A673 (cell line): ENCODE data around the gene ZNF592. TPM values are rescaled to one million over a fixed set of nuclear protein-coding genes. Genes with fewer than 3 reads are reported as not detected.

ENCODE experiments used
- BruUV-seq: library from RNA; stranded (reverse); fragments of 400-500 nt; replicated peaks from 2 replicates; lab custom pipeline; 2021; lab: Mats Ljungman, UMichigan
- CTCF ChIA-PET: fragments of 300-600 bp; sonication (Branson Sonifier 250); formaldehyde crosslinking; loops from one replicate; lab custom pipeline; 2022; ENCODE audit warnings: antibody characterized with exemption; lab: Charles Lee
- POLR2A ChIA-PET: fragments of 300-600 bp; sonication (Branson Sonifier 250); formaldehyde crosslinking; loops from one replicate; lab custom pipeline; 2022; ENCODE audit warnings: antibody characterized with exemption; ENCODE audit not compliant: low non-redundant PET; lab: Charles Lee
- DNase-seq: peaks from one replicate; pipeline ENCODE4 v3.0.0-alpha.2; 2015; ENCODE audit warnings: low spot score
- H3K27ac ChIP-seq: fragments of 200-600 bp; sonication (generic); 2 replicates; pipeline ENCODE4 v1.5.1; 2016; ENCODE audit warnings: mixed run types, low read depth, mild to moderate bottlenecking, mixed read lengths, antibody characterized with exemption, low read length; ENCODE audit not compliant: poor library complexity, severe bottlenecking
- H3K27me3 ChIP-seq: fragments of 200-600 bp; sonication (generic); replicated peaks from 2 replicates; pipeline ENCODE4 v1.6.1; 2017; ENCODE audit warnings: mixed run types, low read depth, mild to moderate bottlenecking, mixed read lengths, antibody characterized with exemption, low read length; ENCODE audit not compliant: insufficient read depth, poor library complexity
- H3K36me3 ChIP-seq: fragments of 200-600 bp; sonication (generic); 2 replicates; pipeline ENCODE4 v1.6.1; 2016; ENCODE audit warnings: mixed run types, mild to moderate bottlenecking, mixed read lengths, antibody characterized with exemption, low read length; ENCODE audit not compliant: insufficient read depth, poor library complexity, severe bottlenecking
- H3K4me1 ChIP-seq: fragments of 200-600 bp; sonication (generic); 2 replicates; pipeline ENCODE4 v1.6.1; 2017; ENCODE audit warnings: mixed run types, mild to moderate bottlenecking, mixed read lengths, antibody characterized with exemption, low read length; ENCODE audit not compliant: insufficient read depth, poor library complexity, severe bottlenecking
- H3K4me3 ChIP-seq: fragments of 200-600 bp; sonication (generic); 2 replicates; pipeline ENCODE4 v1.5.1; 2016; ENCODE audit warnings: low read depth, mixed run types, mild to moderate bottlenecking, mixed read lengths, low read length; ENCODE audit not compliant: poor library complexity, severe bottlenecking
- H3K9me3 ChIP-seq: fragments of 200-600 bp; sonication (generic); 2 replicates; pipeline ENCODE4 v1.6.1; 2016; ENCODE audit warnings: mixed run types, low read depth, mild to moderate bottlenecking, mixed read lengths, antibody characterized with exemption, low read length; ENCODE audit not compliant: poor library complexity, severe bottlenecking
- CTCF ChIP-seq: fragments of 300-800, 200-600 bp; sonication (generic); conservative IDR thresholded peaks from 2 replicates; pipeline ENCODE4 v1.5.1; 2017; ENCODE audit warnings: low read depth, mild to moderate bottlenecking, antibody characterized with exemption, low read length, moderate library complexity, mixed read lengths
- EZH2 ChIP-seq: fragments of 200-600 bp; sonication (generic); IDR thresholded peaks from 2 replicates; pipeline ENCODE4 v1.6.1; 2017; ENCODE audit warnings: borderline replicate concordance, low read depth, mild to moderate bottlenecking, mixed read lengths, antibody characterized with exemption, low read length; ENCODE audit not compliant: poor library complexity, severe bottlenecking
- intact Hi-C: fragments of 100-400 bp; cut with micrococcal nuclease; formaldehyde crosslinking; loops from one replicate; pipeline ENCODE4 v1.10.0; 2022; ENCODE audit not compliant: unreplicated experiment
- total RNA-seq: library from RNA; stranded (reverse); gene quantifications from 2 replicates; pipeline ENCODE4 v1.2.3, GENCODE V29; 2021

Gene ZNF592
- total RNA-seq, 1 experiment from 2014 or later, result 37.2 TPM

GRCh38 chr15:84829428-84829827 lies 81.0 kb downstream of the ZNF592 start:
- H3K9me3 ChIP-seq, result no peaks in the 10 kb centered on the region
- intact Hi-C loops, result no loop called here
- H3K36me3 ChIP-seq, result no peaks in the 10 kb centered on the region
- TF ChIP-seq EZH2 (no peak), CTCF (no peak)
- no peak overlapping the region for H3K4me3 ChIP-seq
- no peak for DNase-seq
- no peak overlapping the region for H3K27ac ChIP-seq
- H3K27me3 ChIP-seq, result no peaks in the 10 kb centered on the region
- POLR2A ChIA-PET, result no interaction called here
- H3K4me1 ChIP-seq, result no peaks in the 10 kb centered on the region
- BruUV-seq, result no TSS peak
- CTCF ChIA-PET, result no interaction called here

- BruUV-seq, result no TSS peak
- H3K4me3 ChIP-seq, result no peak overlapping the region
- CTCF ChIA-PET, result no interaction called here
Measured at GRCh38 chr15:84830036-84830435, 81.6 kb downstream of the ZNF592 start.

GRCh38 chr15:84831028-84831427 lies 82.6 kb downstream of the ZNF592 start:
- no peaks in the 10 kb centered on the region for H3K27me3 ChIP-seq
- DNase-seq, result no peak
- POLR2A ChIA-PET, result no interaction called here
- intact Hi-C loops, result no loop called here
- no peaks in the 10 kb centered on the region for H3K9me3 ChIP-seq
- no peaks in the 10 kb centered on the region for H3K4me1 ChIP-seq
- no peaks in the 10 kb centered on the region for H3K36me3 ChIP-seq
- H3K4me3 ChIP-seq, result no peak overlapping the region
- no peak overlapping the region for H3K27ac ChIP-seq
- no TSS peak for BruUV-seq
- TF ChIP-seq CTCF (no peak), EZH2 (no peak)
- CTCF ChIA-PET, result no interaction called here

More at GRCh38 chr15:84830036-84830435, 81.6 kb downstream of the ZNF592 start:
- Histone ChIP-seq H3K4me1 (no peaks in the 10 kb centered on the region), H3K36me3 (no peaks in the 10 kb centered on the region), H3K27ac (no peak overlapping the region), H3K27me3 (no peaks in the 10 kb centered on the region), H3K9me3 (no peaks in the 10 kb centered on the region)
- DNase-seq, result no peak
- intact Hi-C loops, result no loop called here
- no peak for TF ChIP-seq EZH2
- TF ChIP-seq CTCF, result no peak
- POLR2A ChIA-PET, result no interaction called here
